ENCODE data around the gene BSG.

Gene BSG

GRCh38 chr19:570937-571565 lies 1.3 kb upstream of the BSG start:
- peak in 1 of 56 donors; percentile 14 for DNase-seq

- DNase-seq, result peak in 1 of 56 donors; percentile 13
Observed at GRCh38 chr19:571566-571974, 826 bp upstream of the BSG start.

- DNase-seq, result peak in 8 of 56 donors; percentile 27 to 65 (median 44)
Observed at GRCh38 chr19:572743-573518, 535 bp downstream of the BSG start.

- no peak for DNase-seq
Observed at GRCh38 chr19:573519-573825, 1.1 kb downstream of the BSG start.

GRCh38 chr19:574658-575526 lies 2.5 kb downstream of the BSG start:
- DNase-seq, result peak in 26 of 56 donors; percentile 13 to 76 (median 46)

- DNase-seq, result peak in 31 of 56 donors; percentile 21 to 73 (median 48)
Observed at GRCh38 chr19:575527-576506, 3.4 kb downstream of the BSG start.

GRCh38 chr19:576768-577438 lies 4.5 kb downstream of the BSG start:
- no peak for DNase-seq

GRCh38 chr19:577439-578392 lies 5.3 kb downstream of the BSG start:
- no peak for DNase-seq

GRCh38 chr19:579111-579841 lies 6.9 kb downstream of the BSG start:
- DNase-seq, result no peak

- no peak for DNase-seq
Observed at GRCh38 chr19:579842-580155, 7.4 kb downstream of the BSG start.

GRCh38 chr19:580274-580835 lies 8.0 kb downstream of the BSG start:
- DNase-seq, result no peak

- DNase-seq, result no peak
Observed at GRCh38 chr19:581399-582111, 9.2 kb downstream of the BSG start.

GRCh38 chr19:582497-583197 lies 10.3 kb downstream of the BSG start:
- DNase-seq, result no peak

GRCh38 chr19:583198-583967 lies 11.0 kb downstream of the BSG start:
- no peak for DNase-seq

- DNase-seq, result no peak
Observed at GRCh38 chr19:583968-584239, 11.5 kb downstream of the BSG start.

Measured in amygdala (tissue), 56 donors.